DND-41 (cell line): ENCODE data around the gene MOGAT2.

ENCODE experiments used
- EZH2 ChIP-seq: IDR thresholded peaks from 3 replicates; pipeline ENCODE4 v1.6.1; 2012; ENCODE audit warnings: borderline replicate concordance, low read depth, mild to moderate bottlenecking, moderate library complexity, low read length, inconsistent platforms; ENCODE audit not compliant: severe bottlenecking
- TF ChIP-seq, protein P1 (sequence below): IDR thresholded peaks from 2 replicates; pipeline ENCODE4 v1.5.1; 2012; ENCODE audit warnings: borderline replicate concordance, low read length, moderate library complexity, mild to moderate bottlenecking; ENCODE audit not compliant: poor library complexity, severe bottlenecking; ENCODE audit errors: extremely low read depth

DNA sequence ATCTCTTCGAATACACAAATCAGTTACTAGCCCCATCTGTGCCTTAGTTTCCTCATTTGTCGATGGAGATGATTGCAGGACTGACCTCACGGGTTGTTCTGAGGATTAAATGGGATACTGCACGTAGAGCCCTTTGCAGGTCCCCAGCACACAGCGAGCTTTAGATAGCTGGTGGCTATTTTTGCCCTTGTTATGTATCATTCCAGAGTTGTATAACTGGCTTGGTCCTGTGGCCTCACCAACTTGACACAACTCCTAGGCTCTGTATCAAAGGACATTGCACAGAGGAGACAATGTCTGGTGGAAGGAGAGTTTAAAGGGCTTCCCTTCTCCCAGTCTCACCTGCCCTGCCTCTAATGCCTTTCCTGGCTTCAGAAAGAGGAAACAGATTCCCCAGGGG, 28.2 kb downstream of the MOGAT2 start:
- TF ChIP-seq EZH2, result no peak
- TF ChIP-seq, protein P1, sequence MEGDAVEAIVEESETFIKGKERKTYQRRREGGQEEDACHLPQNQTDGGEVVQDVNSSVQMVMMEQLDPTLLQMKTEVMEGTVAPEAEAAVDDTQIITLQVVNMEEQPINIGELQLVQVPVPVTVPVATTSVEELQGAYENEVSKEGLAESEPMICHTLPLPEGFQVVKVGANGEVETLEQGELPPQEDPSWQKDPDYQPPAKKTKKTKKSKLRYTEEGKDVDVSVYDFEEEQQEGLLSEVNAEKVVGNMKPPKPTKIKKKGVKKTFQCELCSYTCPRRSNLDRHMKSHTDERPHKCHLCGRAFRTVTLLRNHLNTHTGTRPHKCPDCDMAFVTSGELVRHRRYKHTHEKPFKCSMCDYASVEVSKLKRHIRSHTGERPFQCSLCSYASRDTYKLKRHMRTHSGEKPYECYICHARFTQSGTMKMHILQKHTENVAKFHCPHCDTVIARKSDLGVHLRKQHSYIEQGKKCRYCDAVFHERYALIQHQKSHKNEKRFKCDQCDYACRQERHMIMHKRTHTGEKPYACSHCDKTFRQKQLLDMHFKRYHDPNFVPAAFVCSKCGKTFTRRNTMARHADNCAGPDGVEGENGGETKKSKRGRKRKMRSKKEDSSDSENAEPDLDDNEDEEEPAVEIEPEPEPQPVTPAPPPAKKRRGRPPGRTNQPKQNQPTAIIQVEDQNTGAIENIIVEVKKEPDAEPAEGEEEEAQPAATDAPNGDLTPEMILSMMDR, result no peak
